ENCODE results near the gene TWIST2. TPM values are rescaled to one million over a fixed set of nuclear protein-coding genes. Genes with fewer than 3 reads are reported as not detected.

TWIST2 gene
- total RNA-seq, 1 experiment from 2014 or later: 0.22 TPM

DNA sequence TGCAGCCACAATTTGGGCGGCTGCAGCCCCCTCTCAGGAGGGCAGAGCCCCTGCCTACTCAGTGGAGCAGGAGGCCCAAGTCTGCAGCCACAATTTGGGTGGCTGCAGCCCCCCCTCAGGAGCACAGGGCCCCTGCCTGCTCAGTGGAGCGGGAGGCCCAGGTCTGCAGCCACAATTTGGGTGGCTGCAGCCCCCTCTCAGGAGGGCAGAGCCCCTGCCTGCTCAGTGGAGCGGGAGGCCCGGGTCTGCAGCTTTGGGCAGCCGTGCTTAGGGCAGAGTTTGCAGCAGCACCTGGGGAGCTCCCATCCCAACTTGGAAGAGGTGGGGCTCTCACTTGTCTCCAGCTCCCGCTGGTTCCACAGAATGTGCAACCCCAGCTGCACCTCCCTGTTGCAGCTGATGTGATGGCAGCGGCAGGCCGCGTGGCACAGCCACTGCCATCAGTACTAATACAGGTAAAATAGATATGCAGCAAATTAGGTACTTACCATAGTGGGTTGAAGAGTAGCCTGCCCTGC is 99.4 kb downstream of the TWIST2 start:
- Histone ChIP-seq H3K27ac (ENCODE audit: insufficient read length, low read depth, low read length) (no peak overlapping the region), H3K9ac (ENCODE audit: extremely low read depth, insufficient read length, low read length) (no peak overlapping the region), H3K14ac (ENCODE audit: insufficient read depth, low read length) (no peak overlapping the region), H3K4me1 (ENCODE audit: insufficient read depth, low read length) (no peaks in the 10 kb centered on the region), H4K91ac (ENCODE audit: insufficient read length, low read depth, low read length) (no peak overlapping the region), H3K18ac (ENCODE audit: insufficient read length, low read depth, low read length) (no peak overlapping the region), H4K8ac (replicated peaks; ENCODE audit: insufficient read length, low read depth, low read length) (no peak overlapping the region), H2BK20ac (ENCODE audit: low read depth, low read length, poor library complexity, severe bottlenecking) (no peak overlapping the region), H2AK5ac (ENCODE audit: insufficient read length, low read length) (no peak overlapping the region), H3K56ac (ENCODE audit: insufficient read length, low read depth, low read length) (no peak overlapping the region), H3K4ac (ENCODE audit: low read depth, low read length) (no peak overlapping the region), H2BK120ac (ENCODE audit: low read depth, low read length, poor library complexity, severe bottlenecking) (no peak overlapping the region), H2BK5ac (ENCODE audit: insufficient read length, low read length) (no peak overlapping the region), H2AFZ (ENCODE audit: low read length) (no peak overlapping the region), H3K23ac (ENCODE audit: insufficient read length, low read depth, low read length) (no peak overlapping the region), H3T11ph (ENCODE audit: low read length) (no peak overlapping the region), H2BK15ac (ENCODE audit: low read depth, low read length) (no peak overlapping the region), H4K20me1 (ENCODE audit: control insufficient read depth, insufficient read depth, insufficient read length) (no peaks in the 10 kb centered on the region), H3K27me3 (ENCODE audit: insufficient read depth, low read length) (no peaks in the 10 kb centered on the region), H4K5ac (ENCODE audit: insufficient read length, low read depth, low read length) (no peak overlapping the region), H3K79me1 (ENCODE audit: insufficient read depth, low read depth, low read length, poor library complexity, severe bottlenecking) (no peaks in the 10 kb centered on the region), H3K4me2 (ENCODE audit: insufficient read depth, insufficient read length, low read length) (no peak overlapping the region), H3K23me2 (ENCODE audit: insufficient read length, low read depth, low read length, poor library complexity, severe bottlenecking) (no peaks in the 10 kb centered on the region), H2BK12ac (ENCODE audit: insufficient read length, low read depth, low read length) (no peak overlapping the region), H3K9me3 (ENCODE audit: control insufficient read depth, low read depth, low read length) (no peaks in the 10 kb centered on the region), H3K79me2 (ENCODE audit: insufficient read depth, low read length) (no peaks in the 10 kb centered on the region)
- no peak overlapping the region for H3K4me3 Mint-ChIP-seq
- WGBS (ENCODE audit: extremely low coverage, insufficient read length, low lambda C conversion rate): no CpG with 5 or more reads among the region's 9 CpGs
- H3K27ac Mint-ChIP-seq: no peak overlapping the region
- H3K9me3 Mint-ChIP-seq: no peaks in the 10 kb centered on the region
- no peaks in the 10 kb centered on the region for H3K36me3 Mint-ChIP-seq (ENCODE audit: insufficient read depth in 1 of 3, low read depth in 3 of 3)
- H3K4me1 Mint-ChIP-seq: 0 out of 4 replicates have a peak, but pooled peaks cover 0 to 4% of the 10 kb centered on the region in 2 experiments
- DNase-seq: peak; percentile 12
- peaks cover 11% of the 10 kb centered on the region for H3K27me3 Mint-ChIP-seq (ENCODE audit: low read depth)
- TF ChIP-seq CTCF (conservative IDR thresholded peaks at IDR 0.05): no peak

Measured in H9 (cell line).